Astrocyte of the cerebellum (primary cell): ENCODE results near the gene CEND1.

Source experiments
- DNase-seq: peaks from one replicate; pipeline ENCODE4 v3.0.0-alpha.2; 2011; ENCODE audit warnings: low read depth
- H3K4me3 ChIP-seq: 2 replicates; pipeline ENCODE4 v1.5.1; 2011; ENCODE audit warnings: mild to moderate bottlenecking, low read depth, low read length, moderate library complexity
- in situ Hi-C: cut with HindIII; loops from 2 replicates; pipeline ENCODE4 v1.10.0; 2017; ENCODE audit warnings: low sequenced_read_pairs
- TF ChIP-seq, protein P1 (sequence below): IDR thresholded peaks from 2 replicates; pipeline ENCODE4 v1.5.1; 2012; ENCODE audit warnings: low read length, low read depth, moderate library complexity, mild to moderate bottlenecking; ENCODE audit errors: missing control alignments

Gene CEND1

DNA sequence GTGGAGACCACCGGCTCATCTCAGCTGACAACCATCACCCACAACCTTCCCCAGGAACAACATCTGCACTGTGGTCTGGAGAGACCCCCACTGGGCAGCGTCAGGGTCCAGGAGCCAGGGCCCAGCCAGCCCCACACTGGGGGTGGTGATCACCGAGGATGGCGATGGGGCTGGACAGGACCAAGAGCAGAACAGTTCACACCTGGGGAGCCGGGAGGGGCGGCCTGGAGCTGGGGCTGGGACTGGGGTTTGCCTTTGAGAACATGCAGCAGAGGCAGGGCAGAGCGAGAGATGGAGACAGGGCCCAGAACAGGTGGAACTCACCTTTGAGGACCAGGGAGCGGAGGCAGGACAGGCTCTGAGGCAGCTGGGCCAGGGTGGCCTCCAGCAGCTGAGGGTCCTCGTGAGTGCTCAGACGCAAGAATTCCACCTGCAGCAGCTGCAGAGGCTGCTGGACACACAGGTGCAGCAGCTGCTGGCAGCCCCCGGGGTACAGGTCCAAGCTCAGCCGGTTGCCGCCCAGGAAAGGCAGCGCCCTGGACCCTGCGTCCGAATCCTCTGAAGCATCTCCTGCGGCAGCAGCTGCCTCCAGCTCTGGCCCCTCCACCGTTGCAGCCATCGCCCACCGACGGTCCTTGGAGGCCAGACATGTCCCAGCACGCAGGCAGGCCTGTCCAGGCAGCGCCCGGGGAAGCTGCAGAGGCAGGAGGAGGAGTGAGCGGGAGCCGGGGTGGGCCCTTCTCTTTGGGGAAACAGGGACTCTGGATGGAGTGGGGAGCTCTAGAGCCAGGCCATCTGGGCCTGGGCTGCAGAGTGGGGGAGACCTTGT, 14.1 kb upstream of the CEND1 start:
- H3K4me3 ChIP-seq = peak overlapping the region; percentile 51
- TF ChIP-seq, protein P1, sequence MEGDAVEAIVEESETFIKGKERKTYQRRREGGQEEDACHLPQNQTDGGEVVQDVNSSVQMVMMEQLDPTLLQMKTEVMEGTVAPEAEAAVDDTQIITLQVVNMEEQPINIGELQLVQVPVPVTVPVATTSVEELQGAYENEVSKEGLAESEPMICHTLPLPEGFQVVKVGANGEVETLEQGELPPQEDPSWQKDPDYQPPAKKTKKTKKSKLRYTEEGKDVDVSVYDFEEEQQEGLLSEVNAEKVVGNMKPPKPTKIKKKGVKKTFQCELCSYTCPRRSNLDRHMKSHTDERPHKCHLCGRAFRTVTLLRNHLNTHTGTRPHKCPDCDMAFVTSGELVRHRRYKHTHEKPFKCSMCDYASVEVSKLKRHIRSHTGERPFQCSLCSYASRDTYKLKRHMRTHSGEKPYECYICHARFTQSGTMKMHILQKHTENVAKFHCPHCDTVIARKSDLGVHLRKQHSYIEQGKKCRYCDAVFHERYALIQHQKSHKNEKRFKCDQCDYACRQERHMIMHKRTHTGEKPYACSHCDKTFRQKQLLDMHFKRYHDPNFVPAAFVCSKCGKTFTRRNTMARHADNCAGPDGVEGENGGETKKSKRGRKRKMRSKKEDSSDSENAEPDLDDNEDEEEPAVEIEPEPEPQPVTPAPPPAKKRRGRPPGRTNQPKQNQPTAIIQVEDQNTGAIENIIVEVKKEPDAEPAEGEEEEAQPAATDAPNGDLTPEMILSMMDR = no peak
- no peak for DNase-seq
- in situ Hi-C loops = no loop called here

DNA sequence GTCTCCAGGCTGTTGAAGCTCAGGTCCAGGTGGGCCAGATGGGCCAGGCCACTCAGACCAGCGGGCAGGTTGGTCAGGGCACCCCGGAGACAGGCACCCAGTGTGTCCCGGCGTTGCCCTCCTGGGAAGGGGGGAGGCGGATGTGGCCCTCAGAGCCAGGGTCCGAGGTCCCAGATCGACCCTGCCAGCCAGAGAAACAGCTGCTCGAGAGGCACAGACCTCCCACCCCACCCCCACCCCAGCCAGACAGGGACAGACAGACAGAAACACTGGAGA, 13.5 kb upstream of the CEND1 start:
- in situ Hi-C loops = no loop called here

DNA sequence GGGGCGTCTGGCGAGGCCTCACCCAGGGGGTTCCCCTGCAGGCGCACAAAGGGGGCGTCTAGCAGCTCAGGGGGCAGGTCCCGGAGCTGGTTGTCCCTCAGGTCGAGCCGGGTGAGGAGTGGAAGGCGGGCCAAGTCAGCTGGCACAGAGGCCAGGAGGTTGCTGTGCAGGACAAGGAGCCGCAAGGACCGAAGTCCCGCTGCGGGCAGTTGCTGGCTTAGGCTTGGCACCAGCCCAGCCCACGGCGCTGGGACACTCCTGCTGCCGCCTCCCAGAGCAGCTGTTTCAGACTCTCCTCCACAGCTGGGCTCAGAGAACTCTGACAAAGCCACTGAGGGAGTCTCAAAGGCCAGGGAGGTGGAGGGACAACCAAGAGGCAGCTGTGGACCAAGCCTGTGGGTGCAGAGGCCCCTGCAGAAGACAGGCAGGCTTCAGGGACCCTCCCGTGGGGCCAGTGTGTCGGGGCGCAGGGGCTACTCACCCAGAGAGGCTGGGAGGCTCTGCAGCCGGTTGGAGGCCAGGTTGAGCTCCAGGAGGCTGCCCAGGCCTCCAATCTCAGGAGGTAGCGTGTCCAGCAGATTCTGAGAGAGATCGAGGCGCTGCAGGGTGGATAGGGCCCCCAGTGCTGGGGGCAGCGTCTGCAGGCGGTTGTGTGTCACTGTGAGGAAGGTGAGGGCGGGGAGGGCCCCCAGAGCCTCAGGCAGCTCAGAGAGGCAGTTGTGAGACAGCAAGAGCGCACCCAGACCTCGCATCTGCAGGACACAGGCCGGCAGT, 13.0 kb upstream of the CEND1 start:
- no peak overlapping the region for H3K4me3 ChIP-seq
- DNase-seq = no peak
- in situ Hi-C loops = no loop called here
- TF ChIP-seq, protein P1 = no peak

More for the DNA sequence above, 13.5 kb upstream of the CEND1 start:
- TF ChIP-seq, protein P1 = no peak
- DNase-seq = no peak
- H3K4me3 ChIP-seq = peak overlapping the region; percentile 51

DNA sequence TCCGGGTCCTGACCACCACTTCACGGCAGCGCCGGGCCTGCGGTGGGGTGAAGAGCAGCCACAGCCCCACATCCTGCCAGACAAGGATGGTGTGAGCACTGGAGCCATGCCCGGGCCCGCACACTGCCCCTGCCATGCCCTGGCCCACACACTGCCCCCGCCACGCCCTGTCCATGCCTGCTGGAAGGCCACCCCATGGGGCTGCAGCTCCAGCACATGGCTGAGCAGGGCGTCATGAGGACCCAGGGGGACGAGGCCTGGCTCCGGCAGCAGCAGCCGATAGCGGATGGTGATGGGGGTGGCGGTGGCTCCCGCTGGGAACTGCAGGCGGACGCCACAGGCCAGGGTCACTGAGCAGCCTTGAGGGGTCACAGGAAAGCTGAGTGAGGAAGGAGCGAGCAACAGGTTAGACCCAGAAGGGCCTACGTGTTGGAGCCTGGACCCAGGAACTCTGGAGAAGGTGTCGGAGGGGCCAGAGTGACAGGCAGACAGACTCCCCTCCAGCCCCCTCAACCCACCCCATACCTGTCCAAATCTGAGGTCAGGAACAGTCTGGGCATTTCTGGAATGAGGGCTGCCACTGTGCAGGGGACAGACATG, 12.2 kb upstream of the CEND1 start:
- TF ChIP-seq, protein P1 = no peak
- DNase-seq = no peak
- H3K4me3 ChIP-seq = no peak overlapping the region
- in situ Hi-C loops = no loop called here

DNA sequence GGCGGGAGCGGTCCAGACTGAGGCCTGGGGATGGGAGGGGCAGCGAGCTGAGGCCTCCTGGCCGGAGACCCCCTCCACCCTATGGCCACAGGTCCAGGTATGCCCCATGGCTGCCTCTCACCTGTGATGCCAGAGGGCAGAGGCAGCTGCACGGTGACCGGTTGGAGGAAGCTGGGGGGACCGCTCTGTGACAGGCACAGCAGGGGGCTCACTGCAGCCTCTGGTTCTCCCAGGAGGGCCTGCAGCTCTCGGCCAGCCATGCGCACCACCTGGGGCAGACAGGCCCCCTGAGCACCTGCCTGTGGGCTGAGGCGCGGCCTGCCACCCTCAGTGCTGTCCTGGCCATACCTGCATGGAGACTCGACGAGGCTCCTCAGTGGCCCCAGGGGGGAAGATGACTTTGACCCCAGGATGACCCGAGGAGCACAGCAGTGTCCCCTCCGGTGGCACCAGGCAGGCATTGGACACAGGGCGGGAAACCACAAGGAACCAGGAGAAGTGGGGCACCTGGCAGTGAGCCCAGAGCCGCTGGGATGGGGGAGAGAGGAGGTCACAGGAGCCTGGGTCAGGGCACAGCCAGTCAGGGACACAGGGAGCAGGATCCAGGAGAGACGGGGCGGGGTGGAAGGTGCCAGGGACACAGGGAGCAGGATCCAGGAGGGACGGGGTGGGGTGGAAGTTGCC, 11.3 kb upstream of the CEND1 start:
- TF ChIP-seq, protein P1 = no peak
- in situ Hi-C loops = no loop called here
- H3K4me3 ChIP-seq = no peak overlapping the region

DNA sequence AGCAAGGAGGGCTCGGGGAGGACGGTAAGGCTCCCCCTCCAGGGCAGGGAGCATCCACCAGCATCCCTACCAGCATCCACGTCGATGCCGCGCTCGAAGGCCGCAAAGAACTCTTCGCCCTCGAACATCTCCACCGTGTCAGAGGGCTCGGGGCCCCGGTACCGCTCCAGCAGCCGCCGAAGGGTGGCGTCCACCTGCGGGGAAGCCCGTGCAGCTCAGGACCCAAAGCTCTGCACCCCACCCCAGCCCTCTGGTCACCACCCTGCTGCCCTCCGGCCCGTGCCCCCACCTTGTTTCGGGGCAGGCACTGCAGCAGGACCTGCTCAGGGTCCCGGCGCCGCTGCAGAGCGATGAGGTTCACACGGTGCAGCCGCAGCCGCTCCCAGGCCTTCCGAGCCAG, 10.6 kb upstream of the CEND1 start:
- no peak for DNase-seq
- in situ Hi-C loops = no loop called here
- TF ChIP-seq, protein P1 = no peak
- no peak overlapping the region for H3K4me3 ChIP-seq

More for the DNA sequence above, 11.3 kb upstream of the CEND1 start:
- DNase-seq = no peak
